ENCODE results near the gene TNIP2.
A peak's percentile ranks its signal among the peaks of the same experiment; 100 is the strongest.
"Not testable (repeated sequence)": the region's sequence is repeated elsewhere in the genome, so short reads cannot be mapped to it uniquely, and the experiment has no call there.

Gene TNIP2

GRCh38 chr4:2793586-2794485, 37.7 kb upstream of the TNIP2 start:
- DNase-seq, result no peak

- no peak for DNase-seq
Measured at GRCh38 chr4:2792711-2793585, 36.8 kb upstream of the TNIP2 start, which contains the start of gene SH3BP2. SH3BP2 (plus strand) TSS chr4:2793085; CDS start chr4:2820618, 27,533 bp downstream.

GRCh38 chr4:2792396-2792710, 36.2 kb upstream of the TNIP2 start:
- no peak for DNase-seq

GRCh38 chr4:2791518-2792395, 35.6 kb upstream of the TNIP2 start:
- DNase-seq, result no peak

GRCh38 chr4:2790583-2791517, 34.7 kb upstream of the TNIP2 start:
- DNase-seq, result no peak

- DNase-seq, result peak; percentile 11 to 24
Measured at GRCh38 chr4:2789793-2790582, 33.9 kb upstream of the TNIP2 start.

GRCh38 chr4:2789351-2789750, 33.2 kb upstream of the TNIP2 start:
- no peak for DNase-seq

- no peak for DNase-seq
Measured at GRCh38 chr4:2788532-2789103, 32.5 kb upstream of the TNIP2 start.

GRCh38 chr4:2788101-2788500, 32.0 kb upstream of the TNIP2 start:
- DNase-seq, result no peak

- no peak for DNase-seq
Measured at GRCh38 chr4:2787230-2788100, 31.3 kb upstream of the TNIP2 start.

GRCh38 chr4:2786794-2787229, 30.7 kb upstream of the TNIP2 start:
- DNase-seq, result no peak

GRCh38 chr4:2786152-2786671, 30.1 kb upstream of the TNIP2 start:
- DNase-seq, result no peak

- DNase-seq, result no peak
Measured at GRCh38 chr4:2785613-2786012, 29.5 kb upstream of the TNIP2 start.

- DNase-seq, result no peak
Measured at GRCh38 chr4:2783790-2784189, 27.7 kb upstream of the TNIP2 start.

- no peak for DNase-seq
Measured at GRCh38 chr4:2781911-2782310, 25.8 kb upstream of the TNIP2 start.

- DNase-seq, result not testable (repeated sequence)
Measured at GRCh38 chr4:2780643-2781042, 24.5 kb upstream of the TNIP2 start.

GRCh38 chr4:2771264-2771663, 15.1 kb upstream of the TNIP2 start:
- DNase-seq, result no peak

- no peak for DNase-seq
Measured at GRCh38 chr4:2768921-2769336, 12.8 kb upstream of the TNIP2 start.

- DNase-seq, result no peak
Measured at GRCh38 chr4:2768124-2768523, 12.0 kb upstream of the TNIP2 start.
